ENCODE data around the gene ANO9.
"Not testable (repeated sequence)": the region's sequence is repeated elsewhere in the genome, so short reads cannot be mapped to it uniquely, and the experiment has no call there.

Gene ANO9

GRCh38 chr11:414318-414857 lies 27.4 kb downstream of the ANO9 start:
- no peak overlapping the region for H3K27ac ChIP-seq
- H3K4me1 ChIP-seq (ENCODE audit: control insufficient read depth in 1 of 2, insufficient read depth in 1 of 2, low read depth in 1 of 2, low read length in 1 of 2) = peaks cover 33 to 38% of the 10 kb centered on the region in 2 experiments

GRCh38 chr11:413120-414081 lies 28.4 kb downstream of the ANO9 start:
- Histone ChIP-seq H3K9me3 (no peaks in the 10 kb centered on the region), H3K27ac (no peak overlapping the region), H3K27me3 (peaks cover 27% of the 10 kb centered on the region), H3K36me3 (no peaks in the 10 kb centered on the region), H3K4me1 (ENCODE audit: control insufficient read depth in 1 of 2, insufficient read depth in 1 of 2, low read depth in 1 of 2, low read length in 1 of 2) (peaks cover 33 to 38% of the 10 kb centered on the region in 2 experiments), H3K4me3 (ENCODE audit: low read depth in 1 of 2, low read length in 1 of 2) (no peak overlapping the region)
- TF ChIP-seq CTCF (IDR thresholded peaks at IDR 0.05) = no peak

More at GRCh38 chr11:414318-414857, 27.4 kb downstream of the ANO9 start:
- TF ChIP-seq CTCF (IDR thresholded peaks at IDR 0.05) = no peak
- no peaks in the 10 kb centered on the region for H3K36me3 ChIP-seq
- peaks cover 36% of the 10 kb centered on the region for H3K27me3 ChIP-seq
- no peaks in the 10 kb centered on the region for H3K9me3 ChIP-seq
- peak overlapping the region in 1 of 2 experiments; percentile 0 for H3K4me3 ChIP-seq (ENCODE audit: low read depth in 1 of 2, low read length in 1 of 2)

- no peak for TF ChIP-seq CTCF (IDR thresholded peaks at IDR 0.05)
Observed at GRCh38 chr11:412641-413119, 29.1 kb downstream of the ANO9 start.

GRCh38 chr11:411520-411919 lies 30.3 kb downstream of the ANO9 start:
- H3K27me3 ChIP-seq = not testable (repeated sequence)

More at GRCh38 chr11:412641-413119, 29.1 kb downstream of the ANO9 start:
- Histone ChIP-seq H3K27me3 (peaks cover 20% of the 10 kb centered on the region), H3K4me1 (ENCODE audit: control insufficient read depth in 1 of 2, insufficient read depth in 1 of 2, low read depth in 1 of 2, low read length in 1 of 2) (peaks cover 33 to 37% of the 10 kb centered on the region in 2 experiments), H3K27ac (no peak overlapping the region), H3K9me3 (no peaks in the 10 kb centered on the region), H3K36me3 (no peaks in the 10 kb centered on the region), H3K4me3 (ENCODE audit: low read depth in 1 of 2, low read length in 1 of 2) (no peak overlapping the region)

GRCh38 chr11:410711-411110 lies 31.1 kb downstream of the ANO9 start:
- not testable (repeated sequence) for H3K36me3 ChIP-seq; H3K27me3 ChIP-seq; H3K9me3 ChIP-seq; H3K27ac ChIP-seq; H3K4me3 ChIP-seq (ENCODE audit: low read depth in 1 of 2, low read length in 1 of 2)
- H3K4me1 ChIP-seq (ENCODE audit: control insufficient read depth in 1 of 2, insufficient read depth in 1 of 2, low read depth in 1 of 2, low read length in 1 of 2) = peaks cover 25 to 30% of the 10 kb centered on the region in 2 experiments

More at GRCh38 chr11:411520-411919, 30.3 kb downstream of the ANO9 start:
- peaks cover 31 to 34% of the 10 kb centered on the region in 2 experiments for H3K4me1 ChIP-seq (ENCODE audit: control insufficient read depth in 1 of 2, insufficient read depth in 1 of 2, low read depth in 1 of 2, low read length in 1 of 2)
- not testable (repeated sequence) for H3K4me3 ChIP-seq (ENCODE audit: low read depth in 1 of 2, low read length in 1 of 2); H3K9me3 ChIP-seq; H3K27ac ChIP-seq; H3K36me3 ChIP-seq

GRCh38 chr11:409600-410483 lies 32.0 kb downstream of the ANO9 start:
- H3K4me1 ChIP-seq (ENCODE audit: control insufficient read depth in 1 of 2, insufficient read depth in 1 of 2, low read depth in 1 of 2, low read length in 1 of 2) = peaks cover 16 to 21% of the 10 kb centered on the region in 2 experiments

More at GRCh38 chr11:409600-410483, 32.0 kb downstream of the ANO9 start:
- Histone ChIP-seq H3K27me3 (no peaks in the 10 kb centered on the region), H3K27ac (no peak overlapping the region), H3K4me3 (ENCODE audit: low read depth in 1 of 2, low read length in 1 of 2) (no peak overlapping the region), H3K36me3 (no peaks in the 10 kb centered on the region), H3K9me3 (no peaks in the 10 kb centered on the region)
- no peak for TF ChIP-seq CTCF (IDR thresholded peaks at IDR 0.05)
